WTC11 (cell line): ENCODE measurements around the gene ANKRD33.
A peak's percentile ranks its signal among the peaks of the same experiment; 100 is the strongest.

Experiments
- CREB1 ChIP-seq: sonication (generic); formaldehyde crosslinking; IDR thresholded peaks from 2 replicates; pipeline ENCODE4 v1.8.0; 2023; ENCODE audit warnings: mild to moderate bottlenecking, missing genetic modification reagents
- ELF4 ChIP-seq: sonication (generic); formaldehyde crosslinking; IDR thresholded peaks from 2 replicates; pipeline ENCODE4 v1.8.1; 2022; ENCODE audit warnings: low read depth, mild to moderate bottlenecking, moderate library complexity, missing genetic modification reagents
- FOXJ3 ChIP-seq: sonication (generic); formaldehyde crosslinking; IDR thresholded peaks from 2 replicates; pipeline ENCODE4 v1.9.0; 2021; ENCODE audit warnings: missing genetic modification reagents, mild to moderate bottlenecking, borderline replicate concordance
- GRHL2 ChIP-seq: fragments of 250-450 bp; sonication (Bioruptor Pico); IDR thresholded peaks from 2 replicates; pipeline ENCODE4 v1.8.0; 2022; ENCODE audit warnings: mild to moderate bottlenecking, moderate library complexity; ENCODE audit not compliant: insufficient replicate concordance, severe bottlenecking
- JUN ChIP-seq: sonication (generic); formaldehyde crosslinking; IDR thresholded peaks from 2 replicates; pipeline ENCODE4 v1.8.0; 2023; ENCODE audit warnings: mild to moderate bottlenecking, missing genetic modification reagents
- KAT7 ChIP-seq: sonication (generic); formaldehyde crosslinking; IDR thresholded peaks from 2 replicates; pipeline ENCODE4 v1.8.1; 2023; ENCODE audit warnings: missing genetic modification reagents, mild to moderate bottlenecking, borderline replicate concordance
- TF ChIP-seq, protein P1 (sequence below): fragments of 200-600 bp; IDR thresholded peaks from 2 replicates; pipeline ENCODE4 v1.8.0; 2022; ENCODE audit warnings: antibody characterized with exemption
- TF ChIP-seq, protein P2 (sequence below): sonication (generic); formaldehyde crosslinking; IDR thresholded peaks from 2 replicates; pipeline ENCODE4 v1.8.1; 2023; ENCODE audit warnings: mild to moderate bottlenecking, missing genetic modification reagents
- TF ChIP-seq, protein P3 (sequence below): sonication (generic); formaldehyde crosslinking; IDR thresholded peaks from 2 replicates; pipeline ENCODE4 v1.8.1; 2022; ENCODE audit warnings: low read depth, missing genetic modification reagents, borderline replicate concordance
- TF ChIP-seq, protein P4 (sequence below): sonication (generic); formaldehyde crosslinking; IDR thresholded peaks from 2 replicates; pipeline ENCODE4 v1.8.1; 2022; ENCODE audit warnings: mild to moderate bottlenecking, missing genetic modification reagents, moderate library complexity, borderline replicate concordance
- TF ChIP-seq, protein P5 (sequence below): sonication (generic); formaldehyde crosslinking; IDR thresholded peaks from 2 replicates; pipeline ENCODE4 v1.8.0; 2023; ENCODE audit warnings: mild to moderate bottlenecking, missing genetic modification reagents
- TF ChIP-seq, protein P6 (sequence below): sonication (generic); formaldehyde crosslinking; IDR thresholded peaks from 2 replicates; pipeline ENCODE4 v1.8.1; 2022; ENCODE audit warnings: low read depth, mild to moderate bottlenecking, moderate library complexity, missing genetic modification reagents, borderline replicate concordance

DNA sequence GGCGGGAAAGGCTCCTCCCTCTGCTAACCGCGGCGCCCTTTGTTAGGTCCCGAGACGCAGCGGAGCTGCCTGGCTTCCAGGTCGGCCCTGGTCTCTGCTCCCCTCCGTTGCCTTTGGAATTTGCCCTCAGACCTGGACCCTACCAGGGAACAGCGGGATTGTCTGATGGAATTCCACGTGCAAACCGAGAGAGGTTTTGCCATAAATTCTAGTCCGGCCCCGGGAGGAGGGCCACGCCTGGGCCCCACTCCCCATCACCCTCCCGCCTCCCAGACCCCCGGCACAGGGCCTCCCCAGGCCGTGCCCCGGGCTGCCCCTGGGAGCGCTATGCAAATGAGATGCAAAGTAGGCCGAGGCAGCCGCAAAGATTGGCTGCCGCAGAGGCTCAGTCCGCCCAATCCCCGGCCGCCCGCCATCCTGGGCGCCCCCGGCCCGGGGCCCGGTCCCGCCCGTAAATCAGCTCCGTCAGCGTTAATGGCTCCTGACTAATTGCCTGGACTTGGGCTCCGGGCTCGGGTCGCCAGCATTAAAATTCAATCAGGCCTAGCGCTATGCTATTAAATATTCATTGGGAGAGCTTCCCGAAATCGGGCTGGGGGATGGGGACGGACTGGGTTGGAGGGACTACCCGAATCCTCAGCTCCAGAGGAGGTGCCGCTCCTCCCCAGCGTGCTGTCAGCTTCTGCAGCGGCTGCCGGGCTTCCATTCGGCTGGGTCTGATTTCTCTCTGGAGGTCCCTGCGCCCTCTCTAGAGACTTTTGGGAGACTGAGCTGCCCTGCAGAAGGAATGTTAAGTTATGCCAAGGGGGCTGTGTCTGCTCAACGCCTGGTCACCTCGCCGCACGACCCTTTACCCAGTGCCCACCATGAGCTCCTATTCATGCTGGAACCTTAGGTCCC lies 23.7 kb upstream of the ANKRD33 start:
- TF ChIP-seq, protein P1, sequence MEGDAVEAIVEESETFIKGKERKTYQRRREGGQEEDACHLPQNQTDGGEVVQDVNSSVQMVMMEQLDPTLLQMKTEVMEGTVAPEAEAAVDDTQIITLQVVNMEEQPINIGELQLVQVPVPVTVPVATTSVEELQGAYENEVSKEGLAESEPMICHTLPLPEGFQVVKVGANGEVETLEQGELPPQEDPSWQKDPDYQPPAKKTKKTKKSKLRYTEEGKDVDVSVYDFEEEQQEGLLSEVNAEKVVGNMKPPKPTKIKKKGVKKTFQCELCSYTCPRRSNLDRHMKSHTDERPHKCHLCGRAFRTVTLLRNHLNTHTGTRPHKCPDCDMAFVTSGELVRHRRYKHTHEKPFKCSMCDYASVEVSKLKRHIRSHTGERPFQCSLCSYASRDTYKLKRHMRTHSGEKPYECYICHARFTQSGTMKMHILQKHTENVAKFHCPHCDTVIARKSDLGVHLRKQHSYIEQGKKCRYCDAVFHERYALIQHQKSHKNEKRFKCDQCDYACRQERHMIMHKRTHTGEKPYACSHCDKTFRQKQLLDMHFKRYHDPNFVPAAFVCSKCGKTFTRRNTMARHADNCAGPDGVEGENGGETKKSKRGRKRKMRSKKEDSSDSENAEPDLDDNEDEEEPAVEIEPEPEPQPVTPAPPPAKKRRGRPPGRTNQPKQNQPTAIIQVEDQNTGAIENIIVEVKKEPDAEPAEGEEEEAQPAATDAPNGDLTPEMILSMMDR: no peak
- TF ChIP-seq ELF4 (CRISPR knock-in tag) (no peak), FOXJ3 (no peak), KAT7 (CRISPR knock-in tag) (no peak), GRHL2 (CRISPR knock-in tag) (no peak), JUN (no peak), CREB1 (no peak)
- TF ChIP-seq, protein P2, sequence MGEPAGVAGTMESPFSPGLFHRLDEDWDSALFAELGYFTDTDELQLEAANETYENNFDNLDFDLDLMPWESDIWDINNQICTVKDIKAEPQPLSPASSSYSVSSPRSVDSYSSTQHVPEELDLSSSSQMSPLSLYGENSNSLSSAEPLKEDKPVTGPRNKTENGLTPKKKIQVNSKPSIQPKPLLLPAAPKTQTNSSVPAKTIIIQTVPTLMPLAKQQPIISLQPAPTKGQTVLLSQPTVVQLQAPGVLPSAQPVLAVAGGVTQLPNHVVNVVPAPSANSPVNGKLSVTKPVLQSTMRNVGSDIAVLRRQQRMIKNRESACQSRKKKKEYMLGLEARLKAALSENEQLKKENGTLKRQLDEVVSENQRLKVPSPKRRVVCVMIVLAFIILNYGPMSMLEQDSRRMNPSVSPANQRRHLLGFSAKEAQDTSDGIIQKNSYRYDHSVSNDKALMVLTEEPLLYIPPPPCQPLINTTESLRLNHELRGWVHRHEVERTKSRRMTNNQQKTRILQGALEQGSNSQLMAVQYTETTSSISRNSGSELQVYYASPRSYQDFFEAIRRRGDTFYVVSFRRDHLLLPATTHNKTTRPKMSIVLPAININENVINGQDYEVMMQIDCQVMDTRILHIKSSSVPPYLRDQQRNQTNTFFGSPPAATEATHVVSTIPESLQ (CRISPR knock-in tag): no peak
- TF ChIP-seq, protein P3, sequence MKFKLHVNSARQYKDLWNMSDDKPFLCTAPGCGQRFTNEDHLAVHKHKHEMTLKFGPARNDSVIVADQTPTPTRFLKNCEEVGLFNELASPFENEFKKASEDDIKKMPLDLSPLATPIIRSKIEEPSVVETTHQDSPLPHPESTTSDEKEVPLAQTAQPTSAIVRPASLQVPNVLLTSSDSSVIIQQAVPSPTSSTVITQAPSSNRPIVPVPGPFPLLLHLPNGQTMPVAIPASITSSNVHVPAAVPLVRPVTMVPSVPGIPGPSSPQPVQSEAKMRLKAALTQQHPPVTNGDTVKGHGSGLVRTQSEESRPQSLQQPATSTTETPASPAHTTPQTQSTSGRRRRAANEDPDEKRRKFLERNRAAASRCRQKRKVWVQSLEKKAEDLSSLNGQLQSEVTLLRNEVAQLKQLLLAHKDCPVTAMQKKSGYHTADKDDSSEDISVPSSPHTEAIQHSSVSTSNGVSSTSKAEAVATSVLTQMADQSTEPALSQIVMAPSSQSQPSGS: no peak
- TF ChIP-seq, protein P4, sequence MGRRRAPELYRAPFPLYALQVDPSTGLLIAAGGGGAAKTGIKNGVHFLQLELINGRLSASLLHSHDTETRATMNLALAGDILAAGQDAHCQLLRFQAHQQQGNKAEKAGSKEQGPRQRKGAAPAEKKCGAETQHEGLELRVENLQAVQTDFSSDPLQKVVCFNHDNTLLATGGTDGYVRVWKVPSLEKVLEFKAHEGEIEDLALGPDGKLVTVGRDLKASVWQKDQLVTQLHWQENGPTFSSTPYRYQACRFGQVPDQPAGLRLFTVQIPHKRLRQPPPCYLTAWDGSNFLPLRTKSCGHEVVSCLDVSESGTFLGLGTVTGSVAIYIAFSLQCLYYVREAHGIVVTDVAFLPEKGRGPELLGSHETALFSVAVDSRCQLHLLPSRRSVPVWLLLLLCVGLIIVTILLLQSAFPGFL: no peak
- TF ChIP-seq, protein P5, sequence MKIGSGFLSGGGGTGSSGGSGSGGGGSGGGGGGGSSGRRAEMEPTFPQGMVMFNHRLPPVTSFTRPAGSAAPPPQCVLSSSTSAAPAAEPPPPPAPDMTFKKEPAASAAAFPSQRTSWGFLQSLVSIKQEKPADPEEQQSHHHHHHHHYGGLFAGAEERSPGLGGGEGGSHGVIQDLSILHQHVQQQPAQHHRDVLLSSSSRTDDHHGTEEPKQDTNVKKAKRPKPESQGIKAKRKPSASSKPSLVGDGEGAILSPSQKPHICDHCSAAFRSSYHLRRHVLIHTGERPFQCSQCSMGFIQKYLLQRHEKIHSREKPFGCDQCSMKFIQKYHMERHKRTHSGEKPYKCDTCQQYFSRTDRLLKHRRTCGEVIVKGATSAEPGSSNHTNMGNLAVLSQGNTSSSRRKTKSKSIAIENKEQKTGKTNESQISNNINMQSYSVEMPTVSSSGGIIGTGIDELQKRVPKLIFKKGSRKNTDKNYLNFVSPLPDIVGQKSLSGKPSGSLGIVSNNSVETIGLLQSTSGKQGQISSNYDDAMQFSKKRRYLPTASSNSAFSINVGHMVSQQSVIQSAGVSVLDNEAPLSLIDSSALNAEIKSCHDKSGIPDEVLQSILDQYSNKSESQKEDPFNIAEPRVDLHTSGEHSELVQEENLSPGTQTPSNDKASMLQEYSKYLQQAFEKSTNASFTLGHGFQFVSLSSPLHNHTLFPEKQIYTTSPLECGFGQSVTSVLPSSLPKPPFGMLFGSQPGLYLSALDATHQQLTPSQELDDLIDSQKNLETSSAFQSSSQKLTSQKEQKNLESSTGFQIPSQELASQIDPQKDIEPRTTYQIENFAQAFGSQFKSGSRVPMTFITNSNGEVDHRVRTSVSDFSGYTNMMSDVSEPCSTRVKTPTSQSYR: peak; percentile 39; the same call in 1 of the 2 replicates
- TF ChIP-seq, protein P6, sequence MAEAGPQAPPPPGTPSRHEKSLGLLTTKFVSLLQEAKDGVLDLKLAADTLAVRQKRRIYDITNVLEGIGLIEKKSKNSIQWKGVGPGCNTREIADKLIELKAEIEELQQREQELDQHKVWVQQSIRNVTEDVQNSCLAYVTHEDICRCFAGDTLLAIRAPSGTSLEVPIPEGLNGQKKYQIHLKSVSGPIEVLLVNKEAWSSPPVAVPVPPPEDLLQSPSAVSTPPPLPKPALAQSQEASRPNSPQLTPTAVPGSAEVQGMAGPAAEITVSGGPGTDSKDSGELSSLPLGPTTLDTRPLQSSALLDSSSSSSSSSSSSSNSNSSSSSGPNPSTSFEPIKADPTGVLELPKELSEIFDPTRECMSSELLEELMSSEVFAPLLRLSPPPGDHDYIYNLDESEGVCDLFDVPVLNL (CRISPR knock-in tag): no peak
